Measurements from ENCODE around the gene CYP26A1. TPM values are rescaled to one million over a fixed set of nuclear protein-coding genes. Genes with fewer than 3 reads are reported as not detected.

Gene CYP26A1
- total and polyA plus RNA-seq, 8 donors: 0.14 to 0.31 (median 0.21) TPM; not detected in 5

DNA sequence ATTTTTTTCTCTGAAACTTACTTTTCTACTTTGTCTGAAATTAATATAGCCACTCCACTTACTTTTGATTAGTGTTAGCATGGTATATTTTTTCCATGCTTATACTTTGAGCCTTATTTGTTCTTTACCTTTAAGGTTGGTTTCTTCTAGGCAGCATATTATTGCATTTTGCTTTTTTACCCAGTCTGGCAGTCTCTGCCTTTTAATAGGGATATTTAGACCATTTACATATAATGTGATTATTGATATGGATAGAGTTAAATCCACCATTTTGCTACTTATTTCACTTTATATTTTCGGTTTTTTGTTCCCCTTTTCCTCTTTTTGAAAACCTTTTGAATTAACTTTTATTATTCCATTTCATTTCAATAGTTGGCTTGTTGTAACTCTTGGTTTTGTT is 30.3 kb downstream of the CYP26A1 start:
- peaks cover 0 to 8% of the 10 kb centered on the region in 2 donors for H3K9me3 ChIP-seq
- DNase-seq: no peak
- intact Hi-C loops (cut with DNase I): no loop called here
- H3K27me3 ChIP-seq: no peaks in the 10 kb centered on the region
- no peak overlapping the region for H3K4me3 ChIP-seq
- H3K4me1 ChIP-seq: no peaks in the 10 kb centered on the region
- no peak for ATAC-seq
- H3K36me3 ChIP-seq: no peaks in the 10 kb centered on the region
- no peak overlapping the region for H3K27ac ChIP-seq
- TF ChIP-seq, protein P1, sequence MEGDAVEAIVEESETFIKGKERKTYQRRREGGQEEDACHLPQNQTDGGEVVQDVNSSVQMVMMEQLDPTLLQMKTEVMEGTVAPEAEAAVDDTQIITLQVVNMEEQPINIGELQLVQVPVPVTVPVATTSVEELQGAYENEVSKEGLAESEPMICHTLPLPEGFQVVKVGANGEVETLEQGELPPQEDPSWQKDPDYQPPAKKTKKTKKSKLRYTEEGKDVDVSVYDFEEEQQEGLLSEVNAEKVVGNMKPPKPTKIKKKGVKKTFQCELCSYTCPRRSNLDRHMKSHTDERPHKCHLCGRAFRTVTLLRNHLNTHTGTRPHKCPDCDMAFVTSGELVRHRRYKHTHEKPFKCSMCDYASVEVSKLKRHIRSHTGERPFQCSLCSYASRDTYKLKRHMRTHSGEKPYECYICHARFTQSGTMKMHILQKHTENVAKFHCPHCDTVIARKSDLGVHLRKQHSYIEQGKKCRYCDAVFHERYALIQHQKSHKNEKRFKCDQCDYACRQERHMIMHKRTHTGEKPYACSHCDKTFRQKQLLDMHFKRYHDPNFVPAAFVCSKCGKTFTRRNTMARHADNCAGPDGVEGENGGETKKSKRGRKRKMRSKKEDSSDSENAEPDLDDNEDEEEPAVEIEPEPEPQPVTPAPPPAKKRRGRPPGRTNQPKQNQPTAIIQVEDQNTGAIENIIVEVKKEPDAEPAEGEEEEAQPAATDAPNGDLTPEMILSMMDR (IDR thresholded peaks at IDR 0.05): no peak

DNA sequence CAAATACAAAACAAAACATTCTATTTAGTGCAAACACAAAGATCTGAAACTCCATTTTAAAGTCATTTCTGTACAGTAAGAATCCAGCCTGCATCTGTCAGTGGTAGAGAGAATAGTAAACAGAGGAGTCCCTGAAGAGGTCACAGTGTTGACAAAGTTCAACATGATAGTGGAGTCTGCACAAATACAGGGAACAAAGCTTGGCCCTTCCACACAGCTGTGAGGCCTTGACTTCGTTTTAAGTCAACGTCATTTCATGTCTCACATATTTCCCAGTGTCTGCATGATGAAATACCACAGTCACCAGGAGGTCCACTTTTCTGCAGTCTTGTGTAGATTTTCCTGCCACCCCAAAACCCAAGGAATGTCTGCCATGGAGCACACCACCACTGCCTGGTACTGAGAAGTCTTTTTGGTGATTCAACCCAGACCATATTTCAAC is 33.0 kb downstream of the CYP26A1 start:
- intact Hi-C loops (cut with DNase I): no loop called here
- ATAC-seq (no peak), DNase-seq (no peak)
- Histone ChIP-seq H3K4me3 (no peak overlapping the region), H3K27me3 (no peaks in the 10 kb centered on the region), H3K9me3 (peaks cover 0 to 8% of the 10 kb centered on the region in 2 donors), H3K27ac (no peak overlapping the region), H3K36me3 (no peaks in the 10 kb centered on the region), H3K4me1 (no peaks in the 10 kb centered on the region)
- TF ChIP-seq, protein P1 (IDR thresholded peaks at IDR 0.05): no peak

DNA sequence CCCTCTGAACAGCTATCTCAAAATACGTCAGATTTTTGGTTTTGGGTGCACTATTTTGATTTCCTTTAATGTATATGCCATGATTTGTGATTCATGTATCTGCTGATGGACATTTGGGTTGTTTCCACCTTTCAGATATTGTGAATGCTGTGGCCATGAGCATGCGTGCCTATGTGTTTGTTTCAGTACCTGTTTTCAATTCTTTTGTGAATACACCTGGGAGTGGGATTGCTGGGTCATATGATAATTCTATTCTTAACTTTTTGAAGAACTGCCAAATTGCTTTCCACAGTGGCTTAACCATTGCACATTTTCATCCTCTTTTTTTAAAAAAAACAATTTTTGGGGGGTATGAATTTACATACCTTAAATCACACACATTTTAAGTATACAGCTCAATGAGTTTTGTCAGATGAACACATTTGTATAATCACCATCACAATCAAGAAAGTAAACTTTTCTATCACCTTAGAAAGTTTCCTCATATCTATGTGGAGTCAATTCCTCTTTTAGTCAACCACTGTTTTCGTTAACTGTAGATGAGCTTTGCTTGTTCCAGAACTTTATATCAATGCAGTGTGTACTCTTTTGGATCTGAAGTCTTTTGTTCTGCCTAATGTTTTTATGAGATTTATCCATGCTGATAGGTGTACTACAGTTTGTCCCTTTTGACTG is 36.9 kb downstream of the CYP26A1 start:
- no peak for DNase-seq
- Histone ChIP-seq H3K4me1 (no peaks in the 10 kb centered on the region), H3K36me3 (no peaks in the 10 kb centered on the region), H3K27ac (no peak overlapping the region), H3K9me3 (no peaks in the 10 kb centered on the region), H3K4me3 (no peak overlapping the region), H3K27me3 (peaks cover 0 to 9% of the 10 kb centered on the region in 2 donors)
- TF ChIP-seq, protein P1 (IDR thresholded peaks at IDR 0.05): no peak
- ATAC-seq: no peak
- intact Hi-C loops (cut with DNase I): loop anchor here in 1 of 2 donors (10.0 kb wide), 1 partner anchor 174 kb away; no protein-coding TSS in a partner anchor

DNA sequence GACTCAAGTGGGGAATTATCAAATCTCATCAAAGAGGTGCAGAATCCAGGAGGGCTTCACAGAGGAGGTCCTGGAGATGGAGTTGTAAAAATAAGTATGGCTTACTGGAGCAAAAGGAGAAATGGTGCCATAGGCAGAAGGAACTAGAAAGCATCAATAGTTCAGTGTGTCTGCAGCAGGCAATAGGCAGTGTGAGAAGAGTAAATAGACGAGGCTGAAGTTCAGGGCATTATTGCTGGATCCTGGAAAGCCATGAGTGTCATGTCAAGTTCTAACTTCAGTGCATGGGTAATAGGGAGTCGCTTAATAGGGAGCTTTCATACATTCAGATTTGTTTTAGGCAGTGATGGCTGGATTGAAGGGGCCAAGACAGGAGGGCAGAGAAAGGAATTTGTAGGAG is 39.3 kb downstream of the CYP26A1 start:
- ATAC-seq (no peak), DNase-seq (no peak)
- Histone ChIP-seq H3K27me3 (peaks cover 0 to 9% of the 10 kb centered on the region in 2 donors), H3K4me3 (no peak overlapping the region), H3K27ac (no peak overlapping the region), H3K36me3 (no peaks in the 10 kb centered on the region), H3K9me3 (no peaks in the 10 kb centered on the region), H3K4me1 (no peaks in the 10 kb centered on the region)
- intact Hi-C loops (cut with DNase I): loop anchor here in 1 of 2 donors (10.0 kb wide), 1 partner anchor 172 kb away; no protein-coding TSS in a partner anchor
- TF ChIP-seq, protein P1 (IDR thresholded peaks at IDR 0.05): no peak

DNA sequence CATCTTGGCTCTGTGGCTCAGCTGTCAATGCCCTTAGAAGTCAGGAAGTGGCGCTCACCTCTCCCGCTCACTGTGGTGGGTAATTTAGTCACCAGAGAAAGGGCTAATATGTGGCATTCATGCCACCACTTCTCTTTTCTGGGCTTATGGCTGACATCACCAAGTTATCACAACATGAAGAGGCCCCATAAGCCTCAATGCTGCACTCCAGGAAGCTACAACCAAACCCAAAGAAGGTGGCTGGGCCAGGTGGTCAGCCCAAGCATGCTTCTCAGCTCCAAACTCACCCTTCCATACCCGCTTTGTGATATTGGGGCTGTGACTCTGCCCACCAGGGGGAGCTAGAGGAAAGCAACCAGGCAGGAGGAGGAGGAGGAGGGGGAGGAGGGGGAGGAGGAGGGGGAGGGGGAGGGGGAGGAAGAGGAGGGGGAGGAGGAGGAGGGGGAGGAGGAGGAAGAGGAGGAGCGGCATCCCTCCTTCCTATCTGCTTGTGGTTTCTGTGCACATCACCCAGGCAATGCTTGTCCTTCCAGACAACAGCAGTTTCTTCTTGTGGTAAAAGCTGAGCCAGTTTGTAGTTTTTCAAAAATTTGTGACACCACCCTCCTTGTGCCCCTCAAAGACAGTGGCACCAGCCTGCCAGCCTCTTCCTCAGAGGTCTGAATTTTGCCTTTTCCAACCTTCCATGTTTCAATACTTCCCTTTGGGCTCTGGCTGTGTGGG is 42.1 kb downstream of the CYP26A1 start:
- no peaks in the 10 kb centered on the region for H3K4me1 ChIP-seq
- ATAC-seq: peak; percentile 88
- peak in 3 of 4 donors; percentile 8 to 54 (median 44) for DNase-seq
- no peaks in the 10 kb centered on the region for H3K9me3 ChIP-seq
- TF ChIP-seq, protein P1 (IDR thresholded peaks at IDR 0.05): peak in 1 of 2 donors; percentile 45
- intact Hi-C loops (cut with DNase I): loop anchor here in 1 of 2 donors (10.0 kb wide), 1 partner anchor 169 kb away; no protein-coding TSS in a partner anchor
- peaks cover 0 to 9% of the 10 kb centered on the region in 2 donors for H3K27me3 ChIP-seq
- no peak overlapping the region for H3K27ac ChIP-seq
- H3K4me3 ChIP-seq: no peak overlapping the region
- no peaks in the 10 kb centered on the region for H3K36me3 ChIP-seq

Measured in left lung (tissue), 10 donors.